GM12873 (cell line): ENCODE data around the gene KANK3.

ENCODE experiments used
- TF ChIP-seq, protein P1 (sequence below): IDR thresholded peaks from 2 replicates; pipeline ENCODE4 v1.5.1; 2012; ENCODE audit warnings: low read depth, mild to moderate bottlenecking, moderate library complexity, low read length, control low read depth; ENCODE audit not compliant: insufficient read depth; ENCODE audit errors: missing control alignments

KANK3 gene

GRCh38 chr19:8387688-8388611 is 44.9 kb upstream of the KANK3 start:
- TF ChIP-seq, protein P1, sequence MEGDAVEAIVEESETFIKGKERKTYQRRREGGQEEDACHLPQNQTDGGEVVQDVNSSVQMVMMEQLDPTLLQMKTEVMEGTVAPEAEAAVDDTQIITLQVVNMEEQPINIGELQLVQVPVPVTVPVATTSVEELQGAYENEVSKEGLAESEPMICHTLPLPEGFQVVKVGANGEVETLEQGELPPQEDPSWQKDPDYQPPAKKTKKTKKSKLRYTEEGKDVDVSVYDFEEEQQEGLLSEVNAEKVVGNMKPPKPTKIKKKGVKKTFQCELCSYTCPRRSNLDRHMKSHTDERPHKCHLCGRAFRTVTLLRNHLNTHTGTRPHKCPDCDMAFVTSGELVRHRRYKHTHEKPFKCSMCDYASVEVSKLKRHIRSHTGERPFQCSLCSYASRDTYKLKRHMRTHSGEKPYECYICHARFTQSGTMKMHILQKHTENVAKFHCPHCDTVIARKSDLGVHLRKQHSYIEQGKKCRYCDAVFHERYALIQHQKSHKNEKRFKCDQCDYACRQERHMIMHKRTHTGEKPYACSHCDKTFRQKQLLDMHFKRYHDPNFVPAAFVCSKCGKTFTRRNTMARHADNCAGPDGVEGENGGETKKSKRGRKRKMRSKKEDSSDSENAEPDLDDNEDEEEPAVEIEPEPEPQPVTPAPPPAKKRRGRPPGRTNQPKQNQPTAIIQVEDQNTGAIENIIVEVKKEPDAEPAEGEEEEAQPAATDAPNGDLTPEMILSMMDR: no peak

DNA sequence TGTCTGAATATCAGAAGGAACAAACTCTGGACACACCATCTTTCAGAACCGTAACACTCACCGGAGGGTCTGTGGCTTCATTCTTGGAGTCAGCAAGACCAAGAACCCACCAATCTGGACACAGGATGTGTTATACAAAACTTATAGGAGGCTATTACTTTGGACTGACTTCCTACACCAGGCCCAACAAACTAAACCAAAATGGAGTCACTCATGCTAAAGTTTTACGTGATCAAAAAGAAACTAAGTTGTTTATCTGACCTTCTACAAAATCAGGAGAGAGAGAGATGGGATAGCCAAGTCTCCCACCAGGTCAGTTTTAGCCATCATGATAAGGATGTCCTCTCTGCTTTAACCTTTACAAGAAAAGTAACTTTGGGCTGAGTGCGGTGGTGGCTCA is 43.9 kb upstream of the KANK3 start:
- TF ChIP-seq, protein P1: no peak

DNA sequence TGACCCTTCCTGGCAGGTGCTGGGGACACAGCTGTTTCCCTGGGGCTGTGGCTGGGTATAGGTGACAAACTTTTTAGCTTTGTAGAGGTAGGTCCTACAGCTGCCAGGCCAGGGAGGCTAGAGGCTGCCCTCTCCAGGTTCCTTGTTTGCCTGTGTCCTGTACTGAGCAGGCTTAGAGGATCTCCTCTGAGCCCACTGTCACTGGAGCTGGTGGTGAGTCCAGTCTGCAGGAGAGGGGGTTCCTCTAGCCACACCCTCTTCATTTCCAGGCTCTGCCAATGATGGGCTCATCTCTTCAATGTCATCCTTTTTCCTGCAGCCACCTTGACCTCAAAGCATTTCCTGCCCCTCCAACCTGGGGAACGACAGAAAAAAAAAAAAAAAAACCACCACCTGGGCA is 34.5 kb upstream of the KANK3 start:
- TF ChIP-seq, protein P1: no peak

GRCh38 chr19:8373867-8374813 is 31.1 kb upstream of the KANK3 start:
- TF ChIP-seq, protein P1: no peak

GRCh38 chr19:8371011-8371804 is 28.1 kb upstream of the KANK3 start:
- TF ChIP-seq, protein P1: no peak

DNA sequence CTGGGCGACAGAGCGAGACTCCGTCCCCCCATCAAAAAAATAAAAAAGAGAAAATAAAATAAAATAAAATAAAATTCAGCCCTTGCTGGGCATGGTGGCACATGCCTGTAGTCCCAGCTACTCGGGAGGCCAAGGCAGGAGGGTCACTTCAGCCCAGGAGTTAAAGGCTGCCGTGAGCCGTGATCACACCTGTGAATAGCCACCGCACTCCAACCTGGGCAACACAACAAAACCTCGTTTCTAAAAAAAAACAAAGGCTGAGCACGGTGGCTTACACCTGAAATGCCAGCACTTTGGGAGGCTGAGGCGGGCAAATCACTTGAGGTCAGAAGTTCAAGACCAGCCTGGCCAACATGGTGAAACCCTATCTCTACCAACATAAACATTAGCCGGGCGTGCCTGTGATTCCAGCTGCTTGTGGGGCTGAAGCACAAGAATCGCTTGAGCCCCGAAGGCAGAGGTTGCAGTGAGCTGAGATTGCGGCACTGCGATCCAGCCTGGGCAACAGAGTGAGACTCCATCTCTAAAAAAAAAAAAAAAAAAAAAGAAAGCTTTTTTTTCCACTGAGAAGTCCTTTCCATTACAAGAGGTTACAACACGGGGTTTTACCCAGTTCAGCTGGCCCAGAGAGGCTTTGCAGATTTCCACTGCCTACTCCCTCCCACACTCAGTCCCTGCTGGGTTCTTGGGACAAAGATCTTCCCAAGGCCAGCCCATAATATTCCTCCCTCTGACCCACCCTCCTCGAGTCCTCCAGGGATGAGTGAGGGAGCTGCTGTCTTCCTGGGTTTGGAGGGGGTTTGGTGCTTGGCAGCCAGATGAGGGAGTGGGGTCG is 27.3 kb upstream of the KANK3 start:
- TF ChIP-seq, protein P1: no peak
